ENCODE data around the gene PSMD9. TPM values are rescaled to one million over a fixed set of nuclear protein-coding genes. Genes with fewer than 3 reads are reported as not detected.

Gene PSMD9
- polyA plus RNA-seq, 1 experiment: 57.7 TPM

- TF ChIP-seq CTCF (IDR thresholded peaks at IDR 0.05; ENCODE audit: low read depth, low read length): no peak
- H3K27ac ChIP-seq (ENCODE audit: low read depth, low read length): no peak overlapping the region
- no peaks in the 10 kb centered on the region for H3K27me3 ChIP-seq (ENCODE audit: control insufficient read depth, insufficient read depth, low read length)
- no peak overlapping the region for H3K4me3 ChIP-seq (ENCODE audit: low read depth, low read length)
- no peak for DNase-seq (ENCODE audit: low read depth, low spot score)
- no peaks in the 10 kb centered on the region; the same call in 1 of the 2 replicates for H3K9me3 ChIP-seq (ENCODE audit: control insufficient read depth, insufficient read depth, low read length)
- POLR2A ChIA-PET: no interaction called here
- CTCF ChIA-PET: no interaction called here
Observed at GRCh38 chr12:121960541-121960940, 72.0 kb downstream of the PSMD9 start.

- no peak for TF ChIP-seq CTCF (IDR thresholded peaks at IDR 0.05; ENCODE audit: low read depth, low read length)
- Histone ChIP-seq H3K27me3 (ENCODE audit: control insufficient read depth, insufficient read depth, low read length) (no peaks in the 10 kb centered on the region), H3K9me3 (ENCODE audit: control insufficient read depth, insufficient read depth, low read length) (no peaks in the 10 kb centered on the region; the same call in 1 of the 2 replicates), H3K27ac (ENCODE audit: low read depth, low read length) (no peak overlapping the region), H3K4me3 (ENCODE audit: low read depth, low read length) (no peak overlapping the region)
- ChIA-PET POLR2A (interaction anchor here (0.6 kb wide), 1 partner anchor 173 kb away, joined by 4 read pairs; no protein-coding TSS in a partner anchor), CTCF (interaction anchor here (0.6 kb wide), 1 partner anchor 122 kb away, joined by 3 read pairs; no protein-coding TSS in a partner anchor)
- no peak for DNase-seq (ENCODE audit: low read depth, low spot score)
Observed at GRCh38 chr12:121961195-121961879, 72.7 kb downstream of the PSMD9 start.

GRCh38 chr12:121963341-121964018, 74.9 kb downstream of the PSMD9 start:
- Histone ChIP-seq H3K9me3 (ENCODE audit: control insufficient read depth, insufficient read depth, low read length) (no peaks in the 10 kb centered on the region; the same call in 1 of the 2 replicates), H3K27ac (ENCODE audit: low read depth, low read length) (no peak overlapping the region), H3K4me3 (ENCODE audit: low read depth, low read length) (no peak overlapping the region), H3K27me3 (ENCODE audit: control insufficient read depth, insufficient read depth, low read length) (no peaks in the 10 kb centered on the region)
- POLR2A ChIA-PET: interaction anchor here (0.7 kb wide), 2 partner anchors 88 to 695 kb away, joined by 4 read pairs; no protein-coding TSS in a partner anchor
- TF ChIP-seq CTCF (IDR thresholded peaks at IDR 0.05; ENCODE audit: low read depth, low read length): no peak
- no peak for DNase-seq (ENCODE audit: low read depth, low spot score)
- CTCF ChIA-PET: interaction anchor here (1.9 kb wide), 1 partner anchor 169 kb away, joined by 8 read pairs; no protein-coding TSS in a partner anchor

GRCh38 chr12:121964813-121965643, 76.4 kb downstream of the PSMD9 start:
- POLR2A ChIA-PET: interaction anchor here (0.6 to 0.9 kb wide), 3 partner anchors 10 to 61 kb away, joined by 3 to 7 read pairs (median 4); no protein-coding TSS in a partner anchor
- no peak overlapping the region for H3K27ac ChIP-seq (ENCODE audit: low read depth, low read length)
- no peak for TF ChIP-seq CTCF (IDR thresholded peaks at IDR 0.05; ENCODE audit: low read depth, low read length)
- DNase-seq (ENCODE audit: low read depth, low spot score): no peak
- CTCF ChIA-PET: interaction anchor here (1.9 kb wide), 1 partner anchor 171 kb away, joined by 8 read pairs; no protein-coding TSS in a partner anchor
- H3K4me3 ChIP-seq (ENCODE audit: low read depth, low read length): no peak overlapping the region
- no peaks in the 10 kb centered on the region for H3K27me3 ChIP-seq (ENCODE audit: control insufficient read depth, insufficient read depth, low read length)
- H3K9me3 ChIP-seq (ENCODE audit: control insufficient read depth, insufficient read depth, low read length): no peaks in the 10 kb centered on the region; the same call in 1 of the 2 replicates
